ENCODE data around the gene GP9.

DNA sequence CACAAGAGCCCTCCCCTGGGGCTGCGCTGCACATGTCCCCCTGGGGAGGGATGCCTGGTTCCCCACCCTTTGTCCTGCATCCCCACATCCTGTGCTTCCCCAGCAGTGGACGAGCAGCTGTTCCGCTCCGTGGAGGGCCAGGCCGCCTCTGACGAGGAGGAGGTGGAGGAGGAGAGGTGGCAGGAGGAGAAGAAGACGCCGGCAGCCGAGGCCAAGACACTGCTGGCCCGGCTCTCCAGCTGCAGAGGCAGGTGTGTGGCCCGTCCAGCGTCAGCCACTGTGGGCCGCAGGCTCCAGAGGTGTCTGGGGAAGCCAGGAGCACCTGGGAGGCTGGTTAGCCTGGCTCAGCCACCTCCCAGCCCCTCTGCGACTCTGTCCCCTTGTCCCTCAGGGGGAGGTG, 27.9 kb upstream of the GP9 start:
- TF ChIP-seq, protein P1, sequence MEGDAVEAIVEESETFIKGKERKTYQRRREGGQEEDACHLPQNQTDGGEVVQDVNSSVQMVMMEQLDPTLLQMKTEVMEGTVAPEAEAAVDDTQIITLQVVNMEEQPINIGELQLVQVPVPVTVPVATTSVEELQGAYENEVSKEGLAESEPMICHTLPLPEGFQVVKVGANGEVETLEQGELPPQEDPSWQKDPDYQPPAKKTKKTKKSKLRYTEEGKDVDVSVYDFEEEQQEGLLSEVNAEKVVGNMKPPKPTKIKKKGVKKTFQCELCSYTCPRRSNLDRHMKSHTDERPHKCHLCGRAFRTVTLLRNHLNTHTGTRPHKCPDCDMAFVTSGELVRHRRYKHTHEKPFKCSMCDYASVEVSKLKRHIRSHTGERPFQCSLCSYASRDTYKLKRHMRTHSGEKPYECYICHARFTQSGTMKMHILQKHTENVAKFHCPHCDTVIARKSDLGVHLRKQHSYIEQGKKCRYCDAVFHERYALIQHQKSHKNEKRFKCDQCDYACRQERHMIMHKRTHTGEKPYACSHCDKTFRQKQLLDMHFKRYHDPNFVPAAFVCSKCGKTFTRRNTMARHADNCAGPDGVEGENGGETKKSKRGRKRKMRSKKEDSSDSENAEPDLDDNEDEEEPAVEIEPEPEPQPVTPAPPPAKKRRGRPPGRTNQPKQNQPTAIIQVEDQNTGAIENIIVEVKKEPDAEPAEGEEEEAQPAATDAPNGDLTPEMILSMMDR (conservative IDR thresholded peaks at IDR 0.05 in 1 of 2, IDR thresholded peaks at IDR 0.05 in 1 of 2; ENCODE audit: low read depth in 1 of 2, low read length in 2 of 2), result no peak
- TF ChIP-seq EZH2 (IDR thresholded peaks at IDR 0.05; ENCODE audit: low read length, missing control alignments), result no peak

Measured in fibroblast of lung (primary cell).